GM23338 (cell line): Measurements from ENCODE around the gene CTDP1. TPM values are rescaled to one million over a fixed set of nuclear protein-coding genes. Genes with fewer than 3 reads are reported as not detected.

Source experiments
- ATAC-seq: fragments of 200-7000 bp; cut with Tn5 transposase; 3 replicates; pipeline ENCODE4 v1.9.1; 2020
- DNase-seq: peaks from one replicate; pipeline ENCODE4 v3.0.0-alpha.2; 2015; ENCODE audit warnings: low spot score
- H2AFZ ChIP-seq: fragments of 200-600 bp; sonication (generic); 2 replicates; pipeline ENCODE4 v1.8.0; 2016; ENCODE audit warnings: antibody characterized with exemption, mild to moderate bottlenecking, moderate library complexity
- H3F3A ChIP-seq: fragments of 200-600 bp; sonication (generic); replicated peaks from 2 replicates; pipeline ENCODE4 v1.8.0; 2017; ENCODE audit warnings: antibody characterized with exemption, mixed run types, low read depth
- H3K27ac ChIP-seq: fragments of 200-600 bp; sonication (generic); 2 replicates; pipeline ENCODE4 v1.6.1; 2016; ENCODE audit warnings: low read depth
- H3K27me3 ChIP-seq: fragments of 200-600 bp; sonication (generic); 2 replicates; pipeline ENCODE4 v1.8.0; 2016; ENCODE audit warnings: mild to moderate bottlenecking, mixed run types, moderate library complexity; ENCODE audit not compliant: insufficient read depth
- H3K36me3 ChIP-seq: fragments of 200-600 bp; sonication (generic); 2 replicates; pipeline ENCODE4 v1.8.0; 2016; ENCODE audit warnings: mild to moderate bottlenecking; ENCODE audit not compliant: insufficient read depth
- H3K4me1 ChIP-seq: fragments of 200-600 bp; sonication (generic); 2 replicates; pipeline ENCODE4 v1.8.0; 2016; ENCODE audit warnings: mild to moderate bottlenecking, moderate library complexity; ENCODE audit not compliant: insufficient read depth
- H3K4me2 ChIP-seq: fragments of 200-600 bp; sonication (generic); 2 replicates; pipeline ENCODE4 v1.7.1; 2017; ENCODE audit warnings: mixed run types
- H3K4me3 ChIP-seq: fragments of 200-600 bp; sonication (generic); 2 replicates; pipeline ENCODE4 v1.6.1; 2016; ENCODE audit warnings: mixed run types
- H3K79me2 ChIP-seq: fragments of 200-600 bp; sonication (generic); replicated peaks from 2 replicates; pipeline ENCODE4 v1.8.0; 2017; ENCODE audit warnings: mild to moderate bottlenecking; ENCODE audit not compliant: insufficient read depth
- H3K9me2 ChIP-seq: fragments of 200-600 bp; sonication (generic); 2 replicates; pipeline ENCODE4 v1.8.0; 2017; ENCODE audit not compliant: insufficient read depth
- H4K20me1 ChIP-seq: fragments of 200-600 bp; sonication (generic); replicated peaks from 2 replicates; pipeline ENCODE4 v1.8.0; 2017; ENCODE audit warnings: mild to moderate bottlenecking; ENCODE audit not compliant: insufficient read depth
- H3K27ac Mint-ChIP-seq: 2 replicates; pipeline ENCODE4 v1.8.0; 2020; ENCODE audit warnings: inconsistent platforms, mild to moderate bottlenecking, moderate library complexity, mixed read lengths
- H3K27me3 Mint-ChIP-seq: 3 replicates; pipeline ENCODE4 v1.8.0; 2022; ENCODE audit warnings: low read depth, mild to moderate bottlenecking, moderate library complexity, mixed read lengths, inconsistent platforms; ENCODE audit not compliant: insufficient read depth, poor library complexity
- H3K36me3 Mint-ChIP-seq: 3 replicates; pipeline ENCODE4 v1.8.0; 2021; ENCODE audit warnings: low read depth, mild to moderate bottlenecking, inconsistent platforms, moderate library complexity, mixed read lengths
- H3K4me1 Mint-ChIP-seq: 3 replicates; pipeline ENCODE4 v1.8.0; 2020; ENCODE audit warnings: mild to moderate bottlenecking, inconsistent platforms, mixed read lengths
- H3K4me3 Mint-ChIP-seq: 3 replicates; pipeline ENCODE4 v1.8.0; 2021; ENCODE audit warnings: moderate library complexity, mild to moderate bottlenecking, inconsistent platforms, mixed read lengths
- H3K9me3 Mint-ChIP-seq: 3 replicates; pipeline ENCODE4 v1.8.0; 2020; ENCODE audit warnings: moderate library complexity, mild to moderate bottlenecking, inconsistent platforms, mixed read lengths
- CREB1 ChIP-seq: fragments of 250-450 bp; sonication (Bioruptor Pico); IDR thresholded peaks from 2 replicates; pipeline ENCODE4 v1.5.0; 2020; ENCODE audit warnings: low read depth, mild to moderate bottlenecking, moderate library complexity
- EZH2 ChIP-seq: fragments of 200-600 bp; sonication (generic); IDR thresholded peaks from one replicate; pipeline ENCODE4 v1.8.0; 2017; ENCODE audit warnings: antibody characterized with exemption, mild to moderate bottlenecking, low read depth; ENCODE audit not compliant: unreplicated experiment
- EZH2phosphoT487 ChIP-seq: fragments of 200-600 bp; sonication (generic); IDR thresholded peaks from one replicate; pipeline ENCODE4 v1.8.1; 2018; ENCODE audit warnings: antibody characterized with exemption; ENCODE audit not compliant: unreplicated experiment
- JUNB ChIP-seq: IDR thresholded peaks from one replicate; pipeline ENCODE4 v1.6.1; 2016; ENCODE audit warnings: antibody characterized with exemption; ENCODE audit not compliant: unreplicated experiment
- NANOG ChIP-seq: IDR thresholded peaks from 2 replicates; pipeline ENCODE4 v1.6.1; 2016; ENCODE audit warnings: antibody characterized with exemption, borderline replicate concordance
- POLR2AphosphoS5 ChIP-seq: IDR thresholded peaks from 2 replicates; pipeline ENCODE4 v1.6.1; 2016; ENCODE audit warnings: antibody characterized with exemption, low read depth
- STAT1 ChIP-seq: IDR thresholded peaks from one replicate; pipeline ENCODE4 v1.6.1; 2016; ENCODE audit warnings: antibody characterized with exemption; ENCODE audit not compliant: unreplicated experiment
- ZNF114 ChIP-seq: fragments of 250-450 bp; sonication (Bioruptor Pico); IDR thresholded peaks from 2 replicates; pipeline ENCODE4 v1.5.0; 2020; ENCODE audit warnings: mild to moderate bottlenecking, moderate library complexity
- ZNF331 ChIP-seq: fragments of 250-450 bp; sonication (Bioruptor Pico); IDR thresholded peaks from 2 replicates; pipeline ENCODE4 v1.5.0; 2020; ENCODE audit warnings: low read depth, mild to moderate bottlenecking, moderate library complexity
- polyA plus RNA-seq: library from polyadenylated mRNA; unstranded; fragments of >200 nt; fragmentation: Nextera tagmentation; extraction: Ambion mirVana; gene quantifications from 2 replicates; pipeline ENCODE4 v1.2.1, GENCODE V29; 2016
- total RNA-seq: library from RNA; depleted of rRNA; stranded (reverse); fragments of >200 nt; shearing (Covaris generic); gene quantifications from 2 replicates; pipeline ENCODE4 v1.2.3, GENCODE V29; 2014
- TF ChIP-seq, protein P1 (sequence below): IDR thresholded peaks from one replicate; pipeline ENCODE4 v1.6.1; 2018; ENCODE audit warnings: antibody characterized with exemption; ENCODE audit not compliant: unreplicated experiment
- TF ChIP-seq, protein P2 (sequence below): fragments of 250-450 bp; sonication (Bioruptor Pico); IDR thresholded peaks from 2 replicates; pipeline ENCODE4 v1.5.0; 2020; ENCODE audit warnings: mild to moderate bottlenecking, moderate library complexity
- TF ChIP-seq, protein P3 (sequence below), 2 experiments: fragments of 200-600 bp in 1 of 2; sonication (generic) in 1 of 2; conservative IDR thresholded peaks; 2 replicates each; pipeline versions ENCODE4 v1.5.1 to v1.6.1; 2016 to 2017; ENCODE audit warnings: antibody characterized with exemption in 2 of 2, low read depth in 2 of 2, mild to moderate bottlenecking in 2 of 2, moderate library complexity in 1 of 2
- TF ChIP-seq, protein P4 (sequence below): IDR thresholded peaks from 2 replicates; pipeline ENCODE4 v1.6.1; 2016; ENCODE audit warnings: antibody characterized with exemption

CTDP1 gene
- total and polyA plus RNA-seq, 2 experiments from 2014 or later, result 9.4 to 51.6 TPM

DNA sequence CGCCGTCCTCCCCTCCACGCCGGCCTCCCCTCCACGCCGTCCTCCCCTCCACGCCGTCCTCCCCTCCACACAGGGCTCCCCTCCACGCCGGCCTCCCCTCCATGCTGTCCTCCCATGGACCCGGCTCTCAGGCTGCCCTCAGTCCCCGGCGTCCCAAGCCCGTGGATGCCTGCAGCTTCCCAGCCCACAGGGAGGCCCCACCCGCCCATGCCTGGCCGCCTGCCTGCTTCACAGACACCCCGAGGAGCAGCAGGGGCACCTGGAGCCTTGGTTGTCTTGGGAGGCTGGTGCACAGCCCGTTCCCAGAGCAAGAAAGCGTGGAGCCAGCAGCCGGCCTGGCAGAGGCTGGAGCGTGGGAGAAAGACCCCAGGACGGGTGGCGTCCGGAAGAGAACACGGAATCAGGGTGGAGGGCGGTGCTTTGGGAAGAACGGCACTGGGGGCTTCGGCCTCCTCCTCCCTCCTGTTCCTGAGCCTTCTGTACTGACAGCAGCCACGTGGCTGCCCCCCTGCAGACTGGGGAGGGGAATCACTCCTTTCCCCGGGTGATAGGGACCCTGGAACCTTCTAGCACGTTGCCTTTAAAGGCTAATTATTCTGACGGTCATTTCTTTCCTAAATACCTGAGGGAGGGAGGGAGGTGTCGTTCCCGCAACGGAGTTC lies 92.0 kb downstream of the CTDP1 start:
- ATAC-seq, result no peak
- no peak for DNase-seq
- Mint-ChIP-seq H3K27me3 (peaks cover 11% of the 10 kb centered on the region), H3K27ac (no peak overlapping the region), H3K9me3 (peaks cover 22% of the 10 kb centered on the region), H3K4me3 (no peak overlapping the region), H3K36me3 (peaks cover 7% of the 10 kb centered on the region), H3K4me1 (no peaks in the 10 kb centered on the region; the same call in 2 of the 3 replicates)
- no peaks in the 10 kb centered on the region for H3K36me3 ChIP-seq
- H3K4me1 ChIP-seq, result no peaks in the 10 kb centered on the region
- no peaks in the 10 kb centered on the region for H4K20me1 ChIP-seq
- no peaks in the 10 kb centered on the region for H3K9me2 ChIP-seq
- H3K27me3 ChIP-seq, result no peaks in the 10 kb centered on the region
- no peak overlapping the region for H3K4me2 ChIP-seq
- no peak overlapping the region for H3K27ac ChIP-seq
- H3K4me3 ChIP-seq, result no peak overlapping the region
- TF ChIP-seq EZH2phosphoT487 (no peak), ZNF331 (CRISPR knock-in tag) (no peak), STAT1 (no peak), ZNF114 (no peak), CREB1 (CRISPR knock-in tag) (no peak), EZH2 (no peak), JUNB (no peak), POLR2AphosphoS5 (no peak), NANOG (no peak)
- TF ChIP-seq, protein P1, sequence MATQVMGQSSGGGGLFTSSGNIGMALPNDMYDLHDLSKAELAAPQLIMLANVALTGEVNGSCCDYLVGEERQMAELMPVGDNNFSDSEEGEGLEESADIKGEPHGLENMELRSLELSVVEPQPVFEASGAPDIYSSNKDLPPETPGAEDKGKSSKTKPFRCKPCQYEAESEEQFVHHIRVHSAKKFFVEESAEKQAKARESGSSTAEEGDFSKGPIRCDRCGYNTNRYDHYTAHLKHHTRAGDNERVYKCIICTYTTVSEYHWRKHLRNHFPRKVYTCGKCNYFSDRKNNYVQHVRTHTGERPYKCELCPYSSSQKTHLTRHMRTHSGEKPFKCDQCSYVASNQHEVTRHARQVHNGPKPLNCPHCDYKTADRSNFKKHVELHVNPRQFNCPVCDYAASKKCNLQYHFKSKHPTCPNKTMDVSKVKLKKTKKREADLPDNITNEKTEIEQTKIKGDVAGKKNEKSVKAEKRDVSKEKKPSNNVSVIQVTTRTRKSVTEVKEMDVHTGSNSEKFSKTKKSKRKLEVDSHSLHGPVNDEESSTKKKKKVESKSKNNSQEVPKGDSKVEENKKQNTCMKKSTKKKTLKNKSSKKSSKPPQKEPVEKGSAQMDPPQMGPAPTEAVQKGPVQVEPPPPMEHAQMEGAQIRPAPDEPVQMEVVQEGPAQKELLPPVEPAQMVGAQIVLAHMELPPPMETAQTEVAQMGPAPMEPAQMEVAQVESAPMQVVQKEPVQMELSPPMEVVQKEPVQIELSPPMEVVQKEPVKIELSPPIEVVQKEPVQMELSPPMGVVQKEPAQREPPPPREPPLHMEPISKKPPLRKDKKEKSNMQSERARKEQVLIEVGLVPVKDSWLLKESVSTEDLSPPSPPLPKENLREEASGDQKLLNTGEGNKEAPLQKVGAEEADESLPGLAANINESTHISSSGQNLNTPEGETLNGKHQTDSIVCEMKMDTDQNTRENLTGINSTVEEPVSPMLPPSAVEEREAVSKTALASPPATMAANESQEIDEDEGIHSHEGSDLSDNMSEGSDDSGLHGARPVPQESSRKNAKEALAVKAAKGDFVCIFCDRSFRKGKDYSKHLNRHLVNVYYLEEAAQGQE, result no peak
- TF ChIP-seq, protein P2, sequence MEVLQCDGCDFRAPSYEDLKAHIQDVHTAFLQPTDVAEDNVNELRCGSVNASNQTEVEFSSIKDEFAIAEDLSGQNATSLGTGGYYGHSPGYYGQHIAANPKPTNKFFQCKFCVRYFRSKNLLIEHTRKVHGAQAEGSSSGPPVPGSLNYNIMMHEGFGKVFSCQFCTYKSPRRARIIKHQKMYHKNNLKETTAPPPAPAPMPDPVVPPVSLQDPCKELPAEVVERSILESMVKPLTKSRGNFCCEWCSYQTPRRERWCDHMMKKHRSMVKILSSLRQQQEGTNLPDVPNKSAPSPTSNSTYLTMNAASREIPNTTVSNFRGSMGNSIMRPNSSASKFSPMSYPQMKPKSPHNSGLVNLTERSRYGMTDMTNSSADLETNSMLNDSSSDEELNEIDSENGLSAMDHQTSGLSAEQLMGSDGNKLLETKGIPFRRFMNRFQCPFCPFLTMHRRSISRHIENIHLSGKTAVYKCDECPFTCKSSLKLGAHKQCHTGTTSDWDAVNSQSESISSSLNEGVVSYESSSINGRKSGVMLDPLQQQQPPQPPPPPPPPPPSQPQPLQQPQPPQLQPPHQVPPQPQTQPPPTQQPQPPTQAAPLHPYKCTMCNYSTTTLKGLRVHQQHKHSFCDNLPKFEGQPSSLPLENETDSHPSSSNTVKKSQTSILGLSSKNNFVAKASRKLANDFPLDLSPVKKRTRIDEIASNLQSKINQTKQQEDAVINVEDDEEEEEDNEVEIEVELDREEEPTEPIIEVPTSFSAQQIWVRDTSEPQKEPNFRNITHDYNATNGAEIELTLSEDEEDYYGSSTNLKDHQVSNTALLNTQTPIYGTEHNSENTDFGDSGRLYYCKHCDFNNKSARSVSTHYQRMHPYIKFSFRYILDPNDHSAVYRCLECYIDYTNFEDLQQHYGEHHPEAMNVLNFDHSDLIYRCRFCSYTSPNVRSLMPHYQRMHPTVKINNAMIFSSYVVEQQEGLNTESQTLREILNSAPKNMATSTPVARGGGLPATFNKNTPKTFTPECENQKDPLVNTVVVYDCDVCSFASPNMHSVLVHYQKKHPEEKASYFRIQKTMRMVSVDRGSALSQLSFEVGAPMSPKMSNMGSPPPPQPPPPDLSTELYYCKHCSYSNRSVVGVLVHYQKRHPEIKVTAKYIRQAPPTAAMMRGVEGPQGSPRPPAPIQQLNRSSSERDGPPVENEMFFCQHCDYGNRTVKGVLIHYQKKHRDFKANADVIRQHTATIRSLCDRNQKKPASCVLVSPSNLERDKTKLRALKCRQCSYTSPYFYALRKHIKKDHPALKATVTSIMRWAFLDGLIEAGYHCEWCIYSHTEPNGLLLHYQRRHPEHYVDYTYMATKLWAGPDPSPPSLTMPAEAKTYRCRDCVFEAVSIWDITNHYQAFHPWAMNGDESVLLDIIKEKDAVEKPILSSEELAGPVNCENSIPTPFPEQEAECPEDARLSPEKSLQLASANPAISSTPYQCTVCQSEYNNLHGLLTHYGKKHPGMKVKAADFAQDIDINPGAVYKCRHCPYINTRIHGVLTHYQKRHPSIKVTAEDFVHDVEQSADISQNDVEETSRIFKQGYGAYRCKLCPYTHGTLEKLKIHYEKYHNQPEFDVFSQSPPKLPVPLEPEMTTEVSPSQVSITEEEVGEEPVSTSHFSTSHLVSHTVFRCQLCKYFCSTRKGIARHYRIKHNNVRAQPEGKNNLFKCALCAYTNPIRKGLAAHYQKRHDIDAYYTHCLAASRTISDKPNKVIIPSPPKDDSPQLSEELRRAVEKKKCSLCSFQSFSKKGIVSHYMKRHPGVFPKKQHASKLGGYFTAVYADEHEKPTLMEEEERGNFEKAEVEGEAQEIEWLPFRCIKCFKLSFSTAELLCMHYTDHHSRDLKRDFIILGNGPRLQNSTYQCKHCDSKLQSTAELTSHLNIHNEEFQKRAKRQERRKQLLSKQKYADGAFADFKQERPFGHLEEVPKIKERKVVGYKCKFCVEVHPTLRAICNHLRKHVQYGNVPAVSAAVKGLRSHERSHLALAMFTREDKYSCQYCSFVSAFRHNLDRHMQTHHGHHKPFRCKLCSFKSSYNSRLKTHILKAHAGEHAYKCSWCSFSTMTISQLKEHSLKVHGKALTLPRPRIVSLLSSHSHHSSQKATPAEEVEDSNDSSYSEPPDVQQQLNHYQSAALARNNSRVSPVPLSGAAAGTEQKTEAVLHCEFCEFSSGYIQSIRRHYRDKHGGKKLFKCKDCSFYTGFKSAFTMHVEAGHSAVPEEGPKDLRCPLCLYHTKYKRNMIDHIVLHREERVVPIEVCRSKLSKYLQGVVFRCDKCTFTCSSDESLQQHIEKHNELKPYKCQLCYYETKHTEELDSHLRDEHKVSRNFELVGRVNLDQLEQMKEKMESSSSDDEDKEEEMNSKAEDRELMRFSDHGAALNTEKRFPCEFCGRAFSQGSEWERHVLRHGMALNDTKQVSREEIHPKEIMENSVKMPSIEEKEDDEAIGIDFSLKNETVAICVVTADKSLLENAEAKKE (CRISPR knock-in tag), result no peak
- TF ChIP-seq, protein P3, sequence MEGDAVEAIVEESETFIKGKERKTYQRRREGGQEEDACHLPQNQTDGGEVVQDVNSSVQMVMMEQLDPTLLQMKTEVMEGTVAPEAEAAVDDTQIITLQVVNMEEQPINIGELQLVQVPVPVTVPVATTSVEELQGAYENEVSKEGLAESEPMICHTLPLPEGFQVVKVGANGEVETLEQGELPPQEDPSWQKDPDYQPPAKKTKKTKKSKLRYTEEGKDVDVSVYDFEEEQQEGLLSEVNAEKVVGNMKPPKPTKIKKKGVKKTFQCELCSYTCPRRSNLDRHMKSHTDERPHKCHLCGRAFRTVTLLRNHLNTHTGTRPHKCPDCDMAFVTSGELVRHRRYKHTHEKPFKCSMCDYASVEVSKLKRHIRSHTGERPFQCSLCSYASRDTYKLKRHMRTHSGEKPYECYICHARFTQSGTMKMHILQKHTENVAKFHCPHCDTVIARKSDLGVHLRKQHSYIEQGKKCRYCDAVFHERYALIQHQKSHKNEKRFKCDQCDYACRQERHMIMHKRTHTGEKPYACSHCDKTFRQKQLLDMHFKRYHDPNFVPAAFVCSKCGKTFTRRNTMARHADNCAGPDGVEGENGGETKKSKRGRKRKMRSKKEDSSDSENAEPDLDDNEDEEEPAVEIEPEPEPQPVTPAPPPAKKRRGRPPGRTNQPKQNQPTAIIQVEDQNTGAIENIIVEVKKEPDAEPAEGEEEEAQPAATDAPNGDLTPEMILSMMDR (conservative IDR thresholded peaks at IDR 0.05; ENCODE audit: low read depth in 2 of 2), result no peak
- TF ChIP-seq, protein P4, sequence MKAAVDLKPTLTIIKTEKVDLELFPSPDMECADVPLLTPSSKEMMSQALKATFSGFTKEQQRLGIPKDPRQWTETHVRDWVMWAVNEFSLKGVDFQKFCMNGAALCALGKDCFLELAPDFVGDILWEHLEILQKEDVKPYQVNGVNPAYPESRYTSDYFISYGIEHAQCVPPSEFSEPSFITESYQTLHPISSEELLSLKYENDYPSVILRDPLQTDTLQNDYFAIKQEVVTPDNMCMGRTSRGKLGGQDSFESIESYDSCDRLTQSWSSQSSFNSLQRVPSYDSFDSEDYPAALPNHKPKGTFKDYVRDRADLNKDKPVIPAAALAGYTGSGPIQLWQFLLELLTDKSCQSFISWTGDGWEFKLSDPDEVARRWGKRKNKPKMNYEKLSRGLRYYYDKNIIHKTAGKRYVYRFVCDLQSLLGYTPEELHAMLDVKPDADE, result no peak
- H3F3A ChIP-seq, result no peaks in the 10 kb centered on the region
- no peak overlapping the region for H2AFZ ChIP-seq
- H3K79me2 ChIP-seq, result no peaks in the 10 kb centered on the region
